NOMO-1 treated with dmso at 0.1 percent for 144 hours (cell line): ENCODE data around the gene ZEB2.

ENCODE experiments used
- DNase-seq: peaks from one replicate; lab custom pipeline; 2025; ENCODE audit not compliant: unreplicated experiment; lab: John Stamatoyannopoulos, UW

The ZEB2 gene

DNA sequence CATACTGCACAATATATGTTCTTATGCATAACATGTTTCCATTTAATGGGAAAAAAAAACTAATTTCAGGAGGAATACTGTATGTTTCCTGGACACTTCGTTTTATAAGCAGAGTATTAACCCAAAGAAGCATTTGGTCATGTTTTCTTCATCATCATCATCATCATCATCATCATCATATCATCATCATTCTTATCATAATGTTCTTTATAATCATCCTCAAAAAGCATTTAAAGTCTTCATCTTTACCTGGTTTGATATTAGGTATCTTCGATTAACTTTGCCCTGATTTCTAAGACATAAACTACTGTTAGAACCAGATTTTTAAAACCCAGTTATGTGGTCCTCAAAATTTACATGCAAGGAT lies 47.9 kb downstream of the ZEB2 start:
- no peak for DNase-seq

GRCh38 chr2:144471305-144472045 lies 48.4 kb downstream of the ZEB2 start:
- DNase-seq: no peak

DNA sequence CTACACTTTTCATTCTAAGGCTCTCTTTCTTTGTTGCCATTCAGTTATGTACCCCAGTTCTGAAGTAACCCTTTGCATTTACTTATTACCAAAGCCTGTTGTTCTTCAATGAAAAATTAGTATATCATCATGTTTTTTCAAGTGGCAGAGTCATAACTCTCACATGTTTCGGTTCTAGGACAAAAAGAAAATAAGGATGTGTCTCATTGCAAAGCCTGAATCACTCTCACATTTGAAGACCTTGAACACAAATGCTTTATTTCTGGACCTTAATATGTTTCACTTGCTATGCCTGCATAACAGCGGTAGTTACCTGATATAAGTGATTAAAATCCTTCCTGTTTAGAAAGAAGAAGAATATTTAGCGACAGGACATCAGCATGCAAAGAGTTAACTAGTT lies 49.1 kb downstream of the ZEB2 start:
- no peak for DNase-seq

- DNase-seq: no peak
Measured at GRCh38 chr2:144470334-144470733, 49.6 kb downstream of the ZEB2 start.

- no peak for DNase-seq
Measured at GRCh38 chr2:144469798-144470197, 50.1 kb downstream of the ZEB2 start.

GRCh38 chr2:144468823-144469595 lies 50.9 kb downstream of the ZEB2 start:
- no peak for DNase-seq

GRCh38 chr2:144467502-144468137 lies 52.3 kb downstream of the ZEB2 start:
- no peak for DNase-seq

DNA sequence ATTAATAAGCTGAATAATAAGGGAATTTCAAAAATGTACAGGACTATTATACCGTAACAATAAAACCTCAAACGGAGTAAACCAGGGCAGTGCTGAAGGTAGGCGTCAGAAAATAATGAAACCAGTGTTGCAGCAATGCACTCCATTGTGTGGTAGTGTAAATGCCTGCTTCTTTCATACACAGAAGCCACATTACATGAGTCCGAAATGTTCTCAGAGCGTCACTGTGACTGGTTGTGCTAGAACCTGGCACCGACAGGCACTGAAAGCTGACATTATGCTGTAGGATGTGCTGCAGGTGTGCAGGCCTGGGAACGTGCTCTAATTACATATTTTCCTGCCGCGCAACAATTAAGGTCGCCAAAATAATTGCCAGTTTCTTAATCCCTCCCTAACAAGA lies 53.3 kb downstream of the ZEB2 start:
- no peak for DNase-seq

DNA sequence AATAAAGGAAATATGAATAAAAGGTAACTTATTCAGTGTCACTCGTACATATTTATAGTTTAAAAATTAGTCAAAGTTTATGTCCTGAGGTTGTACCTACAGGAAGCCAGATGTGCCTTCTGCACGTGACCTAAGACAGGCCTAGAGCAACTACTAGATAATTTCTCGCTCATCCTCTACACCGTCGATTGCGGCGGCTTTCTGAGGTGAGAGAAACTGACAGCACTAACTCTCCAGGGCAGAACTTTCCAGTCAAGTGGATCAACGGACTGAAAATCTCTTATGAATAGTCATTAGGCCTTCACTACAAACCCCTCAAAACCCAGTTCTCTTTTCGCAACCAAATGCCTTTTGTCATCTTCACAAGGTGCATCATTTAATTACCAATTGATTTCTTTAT lies 54.2 kb downstream of the ZEB2 start:
- no peak for DNase-seq

GRCh38 chr2:144464730-144465129 lies 55.2 kb downstream of the ZEB2 start:
- DNase-seq: no peak

GRCh38 chr2:144463266-144463665 lies 56.7 kb downstream of the ZEB2 start:
- no peak for DNase-seq

DNA sequence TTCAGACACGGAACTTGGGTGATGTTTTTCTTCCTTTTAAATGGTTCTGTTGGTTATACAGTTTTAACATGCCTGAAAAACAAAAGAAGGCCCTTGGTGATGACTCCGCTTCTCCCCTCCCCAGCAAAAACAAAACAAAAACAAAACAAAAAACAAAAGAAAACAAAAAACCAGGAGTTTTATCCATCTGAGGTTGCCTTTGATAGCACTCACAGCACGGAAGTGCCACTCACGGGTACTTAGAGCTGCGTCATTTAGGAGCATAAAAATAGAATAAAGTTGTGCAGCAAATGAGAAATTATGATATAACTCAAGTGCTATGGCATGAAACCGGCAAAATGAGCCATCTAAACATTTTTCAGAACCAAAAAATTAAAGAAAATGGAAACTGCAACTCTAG lies 57.7 kb downstream of the ZEB2 start:
- no peak for DNase-seq

DNA sequence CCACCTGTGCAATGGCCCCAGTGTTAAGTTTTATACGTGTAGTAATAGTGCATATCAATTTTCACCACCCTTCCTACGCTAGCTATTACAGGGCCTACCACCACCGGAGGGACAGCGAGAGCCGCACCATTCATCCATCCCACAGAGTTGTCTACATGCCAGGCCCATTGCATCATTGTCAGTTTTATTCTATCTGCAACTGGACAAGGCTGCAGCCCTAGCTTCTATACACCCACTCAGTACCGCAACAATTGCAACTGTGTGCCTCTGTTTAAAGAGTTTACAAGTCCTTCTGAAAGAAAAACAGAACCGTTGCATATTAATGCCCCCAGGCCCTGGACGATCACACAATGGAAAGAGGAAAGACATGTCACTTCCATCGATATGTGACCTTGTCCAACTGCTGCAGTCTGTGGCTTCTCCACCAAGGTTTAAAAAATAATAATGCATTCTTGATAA lies 58.6 kb downstream of the ZEB2 start:
- no peak for DNase-seq

DNA sequence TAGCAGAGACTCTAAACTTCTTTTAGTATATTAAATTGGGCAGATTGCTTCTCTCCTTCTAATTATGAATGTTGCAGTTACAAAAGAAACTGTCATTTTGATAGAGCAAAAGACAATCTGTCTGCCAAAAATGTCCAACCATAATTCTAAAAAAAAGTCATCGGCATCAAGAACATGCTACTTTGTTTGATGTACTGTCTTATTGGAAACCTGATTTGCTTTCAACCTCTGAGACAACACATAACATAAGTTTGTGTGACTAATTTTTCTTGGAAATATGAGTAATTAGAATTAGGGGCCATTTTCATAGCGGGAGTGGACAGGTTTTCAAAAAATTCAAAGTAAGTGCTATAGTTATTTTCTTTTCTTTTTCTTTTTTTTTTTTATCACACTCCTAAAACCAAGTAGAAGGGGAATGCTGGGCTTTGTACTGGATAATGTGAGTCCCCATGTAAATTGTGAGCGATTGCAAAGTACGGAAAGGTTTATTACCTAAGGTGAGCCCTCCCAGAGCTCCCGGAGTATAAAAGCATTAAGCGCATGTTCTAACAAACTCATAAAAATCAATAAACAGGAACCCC lies 59.1 kb downstream of the ZEB2 start:
- no peak for DNase-seq

DNA sequence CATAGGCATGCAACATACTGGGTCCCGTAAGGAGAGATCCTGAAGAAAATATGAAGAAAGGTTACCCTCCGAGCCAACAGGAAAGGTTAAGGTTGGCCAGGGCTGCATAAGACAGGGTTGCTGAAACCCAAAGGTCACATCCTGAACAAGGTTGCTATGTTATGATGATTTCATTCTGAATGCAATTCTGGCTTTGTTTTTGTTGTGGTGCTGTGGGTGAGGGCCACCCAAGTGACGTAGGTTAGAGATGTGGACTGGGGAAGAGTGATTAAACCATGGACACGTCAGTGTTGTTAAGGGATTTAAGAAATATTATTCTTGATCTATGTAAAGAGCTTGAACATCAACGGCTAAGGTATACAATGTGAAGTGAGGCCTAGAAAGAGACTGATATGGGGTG lies 60.0 kb downstream of the ZEB2 start:
- no peak for DNase-seq

GRCh38 chr2:144459286-144459685 lies 60.6 kb downstream of the ZEB2 start:
- DNase-seq: no peak

GRCh38 chr2:144458541-144458940 lies 61.4 kb downstream of the ZEB2 start:
- no peak for DNase-seq

DNA sequence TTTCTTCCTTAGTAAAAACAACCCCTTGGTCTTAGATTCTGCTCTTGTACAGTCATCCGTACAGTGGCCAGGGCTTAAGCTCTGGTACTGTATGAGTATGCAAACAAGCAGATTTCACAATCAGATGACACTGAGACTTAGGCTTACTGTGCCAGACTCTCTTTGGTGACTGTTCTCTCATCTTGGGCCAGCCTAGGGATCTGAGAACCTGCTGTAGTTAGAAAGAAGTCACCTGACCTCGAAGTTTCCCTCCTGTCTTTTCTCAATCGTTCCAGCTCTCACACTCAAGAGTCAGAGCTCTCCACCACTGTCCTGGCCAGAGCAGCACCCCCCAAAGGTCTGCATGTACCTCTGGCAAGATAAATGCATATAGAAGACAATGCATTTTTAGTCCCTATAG lies 63.2 kb downstream of the ZEB2 start:
- peak; percentile 62 for DNase-seq

DNA sequence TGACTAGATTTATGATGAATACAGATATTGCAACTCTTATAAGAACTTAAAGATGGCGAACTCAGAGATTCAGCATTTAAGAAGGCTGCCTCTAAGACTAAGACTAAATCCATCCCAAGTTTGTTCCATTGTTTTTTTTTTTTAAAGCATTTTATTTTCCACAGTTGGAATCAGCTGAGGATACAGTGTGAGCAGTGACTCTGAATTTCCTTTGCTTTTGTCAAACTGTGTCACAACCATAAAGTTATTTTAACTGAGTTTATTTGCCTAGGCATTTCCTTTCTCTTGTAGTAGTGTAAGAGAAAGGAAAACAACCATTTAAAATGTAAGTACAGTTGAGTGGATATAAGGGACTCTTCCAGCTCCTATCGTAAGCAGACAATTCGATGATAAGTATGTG lies 63.9 kb downstream of the ZEB2 start:
- DNase-seq: no peak

DNA sequence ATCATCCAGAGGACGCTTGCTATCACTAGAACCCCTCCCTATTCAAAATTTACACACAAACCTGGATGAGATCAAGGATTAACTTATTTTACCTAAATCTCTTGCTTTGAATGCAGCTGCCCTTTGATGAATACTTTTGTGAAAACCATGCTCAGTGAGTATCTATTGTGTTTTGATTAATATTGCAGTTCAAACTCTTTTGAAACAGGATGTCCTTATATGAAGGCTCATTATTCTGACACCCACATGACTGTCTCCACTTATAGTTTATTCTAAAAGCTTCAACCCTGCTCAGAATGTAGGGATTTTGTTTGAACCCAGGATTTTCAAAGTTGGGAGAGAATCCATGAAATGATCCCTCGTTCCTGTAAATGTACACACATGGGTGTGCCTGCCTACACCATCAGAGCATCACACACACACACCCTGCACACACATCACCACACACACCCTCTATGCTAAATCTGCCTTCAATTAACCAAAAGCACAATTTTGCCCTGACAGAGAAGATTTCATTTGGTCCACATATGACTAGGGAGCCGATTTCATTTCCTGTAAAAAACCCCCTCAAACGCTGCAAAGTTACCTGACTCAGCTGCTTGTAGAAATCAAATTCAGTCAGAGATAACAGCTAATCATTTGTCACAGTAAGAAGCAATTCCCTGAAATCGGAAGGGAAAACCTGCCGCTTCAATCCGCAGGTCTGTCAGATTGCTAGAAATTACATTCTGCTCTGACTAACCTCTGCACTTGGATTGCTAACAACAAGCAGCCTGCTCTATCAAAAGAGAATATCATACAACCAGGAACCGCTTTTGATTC lies 65.2 kb downstream of the ZEB2 start:
- no peak for DNase-seq
